CD4-positive, alpha-beta T cell treated with Interleukin-2 at 100 ng/mL for 4 hours (primary cell): Measurements from ENCODE around the gene DNM1.

Source experiments
- DNase-seq: peaks from one replicate; pipeline ENCODE4 v3.0.0-alpha.2; 2020; ENCODE audit warnings: low spot score

The DNM1 gene

DNA sequence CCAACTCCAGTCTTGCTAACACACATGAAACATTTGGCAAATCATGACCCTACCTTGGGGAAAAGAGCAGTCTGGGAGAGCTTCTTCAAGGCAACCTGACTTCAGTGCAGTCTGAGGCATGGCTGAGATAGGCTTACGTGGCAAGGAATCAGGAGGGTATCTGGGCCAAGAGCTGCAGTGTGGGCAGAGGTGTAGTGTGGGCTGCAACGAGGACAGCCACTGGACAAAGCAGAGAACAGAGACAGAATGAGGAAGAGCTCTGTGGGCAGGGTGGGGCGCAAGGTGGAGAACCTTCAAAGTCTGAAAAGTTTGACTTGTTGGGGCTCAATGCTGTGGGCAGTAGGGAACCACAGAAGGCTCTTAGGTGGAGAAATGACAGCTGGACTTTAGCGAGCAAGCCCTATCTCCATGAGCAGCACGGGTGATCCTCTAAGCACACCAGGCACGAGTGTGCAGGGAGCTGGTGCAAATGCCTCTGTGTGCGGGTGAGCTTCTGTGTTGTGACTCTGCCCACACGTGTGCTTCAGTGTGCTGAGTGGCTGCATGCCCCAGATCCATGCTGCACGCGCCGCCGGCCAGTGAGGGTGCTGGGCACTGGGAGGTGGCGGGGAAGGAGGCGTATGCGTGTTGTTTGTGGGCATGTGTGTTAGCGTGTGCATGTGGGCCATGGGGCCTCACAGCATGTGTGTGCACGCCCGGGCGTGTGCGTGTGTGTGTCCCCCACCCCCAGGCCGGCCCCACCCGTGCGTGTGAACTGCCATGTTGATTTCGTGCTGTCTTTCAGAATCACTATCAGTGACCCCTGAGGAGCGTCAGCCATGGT is 49.3 kb downstream of the DNM1 start:
- DNase-seq: no peak

DNA sequence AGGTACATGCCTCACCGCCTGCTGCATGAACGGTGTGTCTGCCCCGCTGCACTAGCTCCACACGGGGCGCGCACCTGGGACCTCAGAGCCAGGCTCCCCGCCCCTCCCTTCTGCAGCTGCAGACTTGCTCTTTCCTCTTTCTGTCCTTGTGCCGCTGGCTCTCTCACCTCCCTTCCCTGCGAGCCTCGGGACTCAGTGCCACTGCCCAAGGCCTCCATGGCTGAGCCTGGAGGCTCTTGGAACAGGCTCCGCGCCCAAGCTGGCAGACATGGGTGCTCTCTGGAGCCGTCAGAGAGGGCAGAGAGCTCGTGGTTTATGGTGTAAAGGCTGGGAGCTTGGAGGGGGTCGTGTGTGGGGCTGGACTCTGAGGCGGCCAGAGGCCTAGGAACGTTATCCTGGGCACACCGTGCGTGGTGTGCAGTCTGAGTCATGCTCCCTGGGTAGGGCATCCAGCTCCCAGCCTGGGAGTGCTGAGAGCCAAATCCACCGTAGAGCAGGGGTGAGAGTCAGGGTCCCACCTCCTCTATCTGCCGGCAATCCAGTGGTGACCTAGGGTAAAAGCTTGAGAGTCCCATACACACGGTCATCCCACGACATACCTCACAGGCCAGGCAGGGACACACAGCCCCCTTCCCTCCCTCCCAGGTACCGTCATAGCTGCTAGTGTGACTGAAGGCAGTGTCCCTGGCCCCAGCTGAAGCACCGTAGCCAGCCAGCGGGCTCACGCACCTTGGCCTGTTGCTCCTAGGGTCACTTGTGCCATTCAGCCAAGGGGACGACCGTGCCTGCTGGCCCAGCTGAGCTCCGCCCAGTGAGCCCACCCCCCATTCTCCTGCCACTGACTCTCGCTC is 50.2 kb downstream of the DNM1 start:
- no peak for DNase-seq

- no peak for DNase-seq
Measured at GRCh38 chr9:128253991-128254346, 50.8 kb downstream of the DNM1 start.

- no peak for DNase-seq
Measured at GRCh38 chr9:128254362-128254761, 51.2 kb downstream of the DNM1 start.

DNA sequence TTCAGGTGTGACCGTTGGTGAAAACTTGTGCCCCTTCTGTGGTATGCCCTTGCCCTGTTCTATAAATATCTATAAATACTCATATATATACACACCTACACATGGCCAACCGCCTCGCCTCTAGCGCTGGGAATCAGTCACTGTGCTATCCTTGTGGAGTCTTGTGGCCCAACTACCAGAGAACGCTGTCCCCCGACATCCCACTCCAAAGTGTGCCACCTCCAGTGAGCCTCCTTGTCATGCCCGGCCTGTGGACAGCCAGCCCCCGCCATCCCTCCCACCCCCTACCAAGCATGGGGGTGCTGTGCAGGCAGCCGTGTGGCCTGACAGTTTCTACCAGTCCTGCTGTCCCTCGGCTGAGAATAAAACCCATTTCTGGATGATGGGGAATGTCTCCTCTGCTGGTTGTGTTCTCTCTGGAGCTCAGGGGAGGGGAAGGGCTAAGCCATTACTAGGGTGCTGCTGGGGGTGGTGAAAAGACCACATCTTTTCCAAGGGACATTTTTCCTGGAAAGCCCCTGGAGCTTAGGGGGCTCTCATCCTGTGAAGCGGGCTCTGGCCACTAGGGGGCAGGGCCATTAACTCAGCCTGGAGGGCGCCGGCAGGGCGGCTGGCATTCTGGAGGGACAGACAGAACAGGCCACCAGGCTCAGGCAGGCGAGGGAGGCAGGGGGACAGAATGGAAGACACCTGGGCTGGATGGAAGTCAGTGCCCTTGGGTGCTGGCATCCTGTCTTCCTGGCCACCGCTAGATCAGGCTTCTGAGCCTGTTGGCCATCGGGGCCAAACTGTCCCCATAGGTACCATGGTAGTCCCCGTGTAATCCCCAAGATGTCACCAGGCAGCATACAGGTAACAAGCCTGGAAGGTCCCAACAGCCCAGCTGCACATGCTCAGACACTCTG is 51.9 kb downstream of the DNM1 start:
- peak; percentile 58 for DNase-seq

DNA sequence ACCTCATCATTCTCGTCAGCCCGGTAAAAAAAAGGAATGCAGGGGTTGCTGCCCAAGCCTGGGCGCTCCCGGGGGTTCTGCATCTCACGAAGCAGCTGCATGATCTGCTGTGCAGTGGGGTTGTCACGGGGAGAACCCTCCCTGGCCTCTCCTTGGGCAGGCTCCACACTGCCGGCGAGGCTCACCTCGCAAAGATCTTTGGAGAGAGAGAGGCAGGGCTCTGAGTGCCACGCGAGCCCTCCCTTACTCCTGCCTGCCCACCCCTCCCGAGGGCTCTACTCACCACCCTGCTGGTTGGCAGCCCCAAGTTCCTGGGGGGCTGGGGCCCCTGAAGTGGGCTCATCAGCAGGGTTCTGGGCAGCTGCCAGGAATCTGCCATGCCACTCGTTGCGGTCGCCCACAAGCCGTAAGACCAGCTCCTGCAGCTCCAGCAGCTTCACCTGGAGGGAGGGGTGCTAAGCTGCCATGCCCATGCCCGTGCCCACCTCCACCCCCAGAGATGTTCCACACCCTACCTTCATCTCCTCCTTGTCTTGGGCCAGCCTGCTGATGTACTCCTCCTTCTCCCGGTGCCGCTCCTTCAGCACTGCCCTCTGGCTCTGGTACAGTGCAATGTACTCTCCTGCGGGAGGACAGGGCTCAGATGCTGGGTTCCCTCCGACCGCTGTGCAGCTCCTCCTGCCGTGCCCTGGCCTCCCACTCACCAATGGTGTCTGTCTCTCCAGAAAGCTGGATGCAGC is 54.1 kb downstream of the DNM1 start:
- DNase-seq: no peak

- DNase-seq: no peak
Measured at GRCh38 chr9:128257907-128258306, 54.7 kb downstream of the DNM1 start.

GRCh38 chr9:128258326-128258725 is 55.1 kb downstream of the DNM1 start:
- no peak for DNase-seq

GRCh38 chr9:128259156-128259555 is 56.0 kb downstream of the DNM1 start:
- no peak for DNase-seq

GRCh38 chr9:128260340-128260739 is 57.2 kb downstream of the DNM1 start:
- DNase-seq: no peak

GRCh38 chr9:128262687-128263086 is 59.5 kb downstream of the DNM1 start:
- DNase-seq: no peak

DNA sequence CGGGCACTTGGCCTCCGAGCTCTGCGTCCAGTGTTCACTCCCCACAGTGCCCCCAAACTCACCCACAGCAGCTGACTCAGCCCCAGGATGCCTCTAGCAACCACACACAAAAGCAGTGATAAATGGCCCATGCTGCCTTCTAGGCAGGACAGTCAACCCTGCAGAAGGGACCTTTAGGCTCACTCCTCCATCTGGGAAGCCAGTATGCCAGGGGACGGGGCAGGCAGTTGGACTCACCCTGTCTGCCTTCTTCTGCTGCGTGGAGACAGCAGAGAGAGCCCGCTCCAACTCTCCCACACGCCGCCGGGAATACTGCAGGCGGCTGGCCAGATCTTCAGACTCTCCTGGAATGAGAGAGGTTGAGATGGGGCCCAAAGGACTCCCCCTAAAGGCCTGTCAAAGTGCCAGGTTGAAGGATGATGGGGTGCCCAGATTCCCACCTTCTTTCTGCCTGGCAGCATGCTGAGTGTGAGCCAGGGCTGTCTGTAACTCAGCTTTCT is 62.2 kb downstream of the DNM1 start:
- DNase-seq: no peak

- DNase-seq: no peak
Measured at GRCh38 chr9:128266868-128267590, 63.9 kb downstream of the DNM1 start.

DNA sequence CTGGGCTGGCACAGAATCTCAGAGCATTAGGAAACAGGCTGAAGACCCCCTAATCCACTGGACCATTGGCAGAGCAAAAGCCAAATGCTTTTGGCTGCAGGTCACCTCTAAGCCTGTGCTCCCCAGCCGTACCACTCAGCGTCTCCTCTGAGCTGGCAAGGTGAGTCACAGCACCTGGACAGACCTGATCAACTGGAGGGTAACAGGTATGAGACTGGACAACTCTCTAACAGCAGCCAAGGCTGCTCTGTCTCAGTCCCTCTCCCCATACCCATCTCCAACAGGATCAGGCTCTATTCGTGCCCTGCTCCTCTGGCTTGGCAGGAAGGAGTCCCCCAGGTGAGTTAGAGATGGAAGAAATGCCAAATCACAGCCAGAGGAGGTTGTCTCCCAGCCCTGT is 67.9 kb downstream of the DNM1 start:
- no peak for DNase-seq

DNA sequence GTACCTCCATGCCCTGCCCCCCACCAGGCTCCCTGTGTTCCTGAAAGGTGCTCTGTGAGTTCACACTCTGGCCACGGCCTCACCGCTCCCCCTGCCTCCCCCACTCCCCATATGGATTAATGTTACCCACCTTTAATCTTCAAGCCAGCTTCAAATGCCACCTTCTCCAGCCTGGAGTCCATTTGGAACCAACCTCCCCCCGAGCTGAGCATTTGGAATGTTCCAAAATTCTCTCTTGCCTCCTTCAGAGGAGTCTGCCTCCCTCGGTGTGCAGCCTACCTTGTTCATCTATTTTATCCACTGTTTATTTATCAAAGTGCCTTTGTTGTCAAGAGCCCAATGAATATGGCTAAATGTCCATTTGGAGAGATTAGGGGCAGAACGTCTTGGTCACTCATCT is 68.3 kb downstream of the DNM1 start:
- DNase-seq: no peak

GRCh38 chr9:128274245-128274644 is 71.1 kb downstream of the DNM1 start:
- DNase-seq: no peak

GRCh38 chr9:128275198-128276007 is 72.2 kb downstream of the DNM1 start, which contains the start of gene GOLGA2:
Gene GOLGA2 (minus strand): TSS chr9:128276007. CDS start chr9:128275976, 31 bp downstream.
- DNase-seq: no peak

- DNase-seq: peak; percentile 100
Measured at GRCh38 chr9:128276008-128276573, 72.9 kb downstream of the DNM1 start, which contains the start of gene SWI5. Gene SWI5 (plus strand): TSS chr9:128276276.

GRCh38 chr9:128276574-128277270 is 73.5 kb downstream of the DNM1 start:
- DNase-seq: no peak
